A673 (cell line): ENCODE results near the gene ATP13A1. TPM values are rescaled to one million over a fixed set of nuclear protein-coding genes. Genes with fewer than 3 reads are reported as not detected.

Experiments
- BruUV-seq: library from RNA; stranded (reverse); fragments of 400-500 nt; replicated peaks from 2 replicates; lab custom pipeline; 2021; lab: Mats Ljungman, UMichigan
- CTCF ChIA-PET: fragments of 300-600 bp; sonication (Branson Sonifier 250); formaldehyde crosslinking; loops from one replicate; lab custom pipeline; 2022; ENCODE audit warnings: antibody characterized with exemption; lab: Charles Lee
- POLR2A ChIA-PET: fragments of 300-600 bp; sonication (Branson Sonifier 250); formaldehyde crosslinking; loops from one replicate; lab custom pipeline; 2022; ENCODE audit warnings: antibody characterized with exemption; ENCODE audit not compliant: low non-redundant PET; lab: Charles Lee
- DNase-seq: peaks from one replicate; pipeline ENCODE4 v3.0.0-alpha.2; 2015; ENCODE audit warnings: low spot score
- H3K27ac ChIP-seq: fragments of 200-600 bp; sonication (generic); 2 replicates; pipeline ENCODE4 v1.5.1; 2016; ENCODE audit warnings: mixed run types, low read depth, mild to moderate bottlenecking, mixed read lengths, antibody characterized with exemption, low read length; ENCODE audit not compliant: poor library complexity, severe bottlenecking
- H3K27me3 ChIP-seq: fragments of 200-600 bp; sonication (generic); replicated peaks from 2 replicates; pipeline ENCODE4 v1.6.1; 2017; ENCODE audit warnings: mixed run types, low read depth, mild to moderate bottlenecking, mixed read lengths, antibody characterized with exemption, low read length; ENCODE audit not compliant: insufficient read depth, poor library complexity
- H3K36me3 ChIP-seq: fragments of 200-600 bp; sonication (generic); 2 replicates; pipeline ENCODE4 v1.6.1; 2016; ENCODE audit warnings: mixed run types, mild to moderate bottlenecking, mixed read lengths, antibody characterized with exemption, low read length; ENCODE audit not compliant: insufficient read depth, poor library complexity, severe bottlenecking
- H3K4me1 ChIP-seq: fragments of 200-600 bp; sonication (generic); 2 replicates; pipeline ENCODE4 v1.6.1; 2017; ENCODE audit warnings: mixed run types, mild to moderate bottlenecking, mixed read lengths, antibody characterized with exemption, low read length; ENCODE audit not compliant: insufficient read depth, poor library complexity, severe bottlenecking
- H3K4me3 ChIP-seq: fragments of 200-600 bp; sonication (generic); 2 replicates; pipeline ENCODE4 v1.5.1; 2016; ENCODE audit warnings: low read depth, mixed run types, mild to moderate bottlenecking, mixed read lengths, low read length; ENCODE audit not compliant: poor library complexity, severe bottlenecking
- H3K9me3 ChIP-seq: fragments of 200-600 bp; sonication (generic); 2 replicates; pipeline ENCODE4 v1.6.1; 2016; ENCODE audit warnings: mixed run types, low read depth, mild to moderate bottlenecking, mixed read lengths, antibody characterized with exemption, low read length; ENCODE audit not compliant: poor library complexity, severe bottlenecking
- EZH2 ChIP-seq: fragments of 200-600 bp; sonication (generic); IDR thresholded peaks from 2 replicates; pipeline ENCODE4 v1.6.1; 2017; ENCODE audit warnings: borderline replicate concordance, low read depth, mild to moderate bottlenecking, mixed read lengths, antibody characterized with exemption, low read length; ENCODE audit not compliant: poor library complexity, severe bottlenecking
- intact Hi-C: fragments of 100-400 bp; cut with micrococcal nuclease; formaldehyde crosslinking; loops from one replicate; pipeline ENCODE4 v1.10.0; 2022; ENCODE audit not compliant: unreplicated experiment
- total RNA-seq: library from RNA; stranded (reverse); gene quantifications from 2 replicates; pipeline ENCODE4 v1.2.3, GENCODE V29; 2021
- TF ChIP-seq, protein P1 (sequence below): fragments of 300-800, 200-600 bp; sonication (generic); conservative IDR thresholded peaks from 2 replicates; pipeline ENCODE4 v1.5.1; 2017; ENCODE audit warnings: low read depth, mild to moderate bottlenecking, antibody characterized with exemption, low read length, moderate library complexity, mixed read lengths

The ATP13A1 gene
- total RNA-seq, 1 experiment from 2014 or later, result 94.4 TPM

DNA sequence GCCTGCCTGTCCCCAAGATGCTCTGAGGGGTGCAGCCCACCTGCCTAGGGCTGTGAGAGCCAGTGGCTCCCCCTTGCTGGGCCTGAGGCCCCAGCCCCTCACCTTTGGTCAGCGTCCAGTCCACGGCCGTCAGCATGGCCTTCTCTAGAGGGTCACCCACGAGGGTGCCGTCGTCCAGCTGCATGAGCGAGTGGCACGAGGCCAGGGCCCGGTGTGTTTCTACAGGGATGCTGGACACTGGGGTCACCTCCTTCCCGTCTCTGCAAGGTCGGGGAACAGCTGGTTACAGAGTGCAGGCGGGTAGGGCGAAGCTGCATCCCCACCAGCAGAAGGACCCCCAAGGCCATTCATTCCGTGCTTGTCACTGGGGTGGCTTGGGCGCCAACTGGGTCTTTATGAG is 9.0 kb downstream of the ATP13A1 start:
- intact Hi-C loops, result no loop called here
- POLR2A ChIA-PET, result no interaction called here
- no peaks in the 10 kb centered on the region for H3K27me3 ChIP-seq
- no peak overlapping the region for H3K27ac ChIP-seq
- H3K4me3 ChIP-seq, result no peak overlapping the region
- CTCF ChIA-PET, result no interaction called here
- TF ChIP-seq, protein P1, sequence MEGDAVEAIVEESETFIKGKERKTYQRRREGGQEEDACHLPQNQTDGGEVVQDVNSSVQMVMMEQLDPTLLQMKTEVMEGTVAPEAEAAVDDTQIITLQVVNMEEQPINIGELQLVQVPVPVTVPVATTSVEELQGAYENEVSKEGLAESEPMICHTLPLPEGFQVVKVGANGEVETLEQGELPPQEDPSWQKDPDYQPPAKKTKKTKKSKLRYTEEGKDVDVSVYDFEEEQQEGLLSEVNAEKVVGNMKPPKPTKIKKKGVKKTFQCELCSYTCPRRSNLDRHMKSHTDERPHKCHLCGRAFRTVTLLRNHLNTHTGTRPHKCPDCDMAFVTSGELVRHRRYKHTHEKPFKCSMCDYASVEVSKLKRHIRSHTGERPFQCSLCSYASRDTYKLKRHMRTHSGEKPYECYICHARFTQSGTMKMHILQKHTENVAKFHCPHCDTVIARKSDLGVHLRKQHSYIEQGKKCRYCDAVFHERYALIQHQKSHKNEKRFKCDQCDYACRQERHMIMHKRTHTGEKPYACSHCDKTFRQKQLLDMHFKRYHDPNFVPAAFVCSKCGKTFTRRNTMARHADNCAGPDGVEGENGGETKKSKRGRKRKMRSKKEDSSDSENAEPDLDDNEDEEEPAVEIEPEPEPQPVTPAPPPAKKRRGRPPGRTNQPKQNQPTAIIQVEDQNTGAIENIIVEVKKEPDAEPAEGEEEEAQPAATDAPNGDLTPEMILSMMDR, result no peak
- no peak for TF ChIP-seq EZH2
- DNase-seq, result no peak
- H3K4me1 ChIP-seq, result no peaks in the 10 kb centered on the region
- H3K36me3 ChIP-seq, result peaks cover 80% of the 10 kb centered on the region
- H3K9me3 ChIP-seq, result no peaks in the 10 kb centered on the region
- no TSS peak for BruUV-seq

DNA sequence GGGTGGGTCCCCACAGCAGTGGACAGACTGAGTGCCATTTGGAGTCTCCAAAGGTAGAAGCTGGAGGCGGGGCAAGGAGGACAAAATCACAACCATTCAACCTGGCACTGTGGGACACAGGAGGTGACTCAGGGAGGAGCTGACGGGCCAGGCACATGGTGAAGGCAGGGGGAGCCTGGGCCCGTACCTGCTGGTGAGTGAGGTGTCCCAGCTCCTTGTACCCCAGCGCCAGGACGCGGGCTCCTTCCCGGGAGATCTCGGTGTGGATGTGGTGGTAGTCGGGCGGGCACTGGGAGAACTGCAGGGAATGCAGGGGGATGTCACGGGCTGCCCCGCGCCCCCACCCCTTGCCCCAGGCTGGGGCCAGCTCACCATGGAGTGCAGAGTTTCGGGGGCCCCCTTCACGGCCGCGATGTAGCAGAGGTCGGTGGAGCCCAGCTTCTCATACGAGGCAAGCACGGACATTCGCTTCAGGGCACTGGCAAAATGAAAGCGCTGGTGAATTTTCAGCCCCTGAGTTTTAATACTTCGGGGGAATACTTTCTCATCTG is 9.8 kb downstream of the ATP13A1 start:
- Histone ChIP-seq H3K4me1 (no peaks in the 10 kb centered on the region), H3K9me3 (no peaks in the 10 kb centered on the region), H3K27ac (no peak overlapping the region), H3K27me3 (no peaks in the 10 kb centered on the region), H3K36me3 (peaks cover 78% of the 10 kb centered on the region), H3K4me3 (no peak overlapping the region)
- ChIA-PET POLR2A (no interaction called here), CTCF (no interaction called here)
- no TSS peak for BruUV-seq
- DNase-seq, result no peak
- intact Hi-C loops, result no loop called here
- no peak for TF ChIP-seq EZH2
- TF ChIP-seq, protein P1, result no peak

DNA sequence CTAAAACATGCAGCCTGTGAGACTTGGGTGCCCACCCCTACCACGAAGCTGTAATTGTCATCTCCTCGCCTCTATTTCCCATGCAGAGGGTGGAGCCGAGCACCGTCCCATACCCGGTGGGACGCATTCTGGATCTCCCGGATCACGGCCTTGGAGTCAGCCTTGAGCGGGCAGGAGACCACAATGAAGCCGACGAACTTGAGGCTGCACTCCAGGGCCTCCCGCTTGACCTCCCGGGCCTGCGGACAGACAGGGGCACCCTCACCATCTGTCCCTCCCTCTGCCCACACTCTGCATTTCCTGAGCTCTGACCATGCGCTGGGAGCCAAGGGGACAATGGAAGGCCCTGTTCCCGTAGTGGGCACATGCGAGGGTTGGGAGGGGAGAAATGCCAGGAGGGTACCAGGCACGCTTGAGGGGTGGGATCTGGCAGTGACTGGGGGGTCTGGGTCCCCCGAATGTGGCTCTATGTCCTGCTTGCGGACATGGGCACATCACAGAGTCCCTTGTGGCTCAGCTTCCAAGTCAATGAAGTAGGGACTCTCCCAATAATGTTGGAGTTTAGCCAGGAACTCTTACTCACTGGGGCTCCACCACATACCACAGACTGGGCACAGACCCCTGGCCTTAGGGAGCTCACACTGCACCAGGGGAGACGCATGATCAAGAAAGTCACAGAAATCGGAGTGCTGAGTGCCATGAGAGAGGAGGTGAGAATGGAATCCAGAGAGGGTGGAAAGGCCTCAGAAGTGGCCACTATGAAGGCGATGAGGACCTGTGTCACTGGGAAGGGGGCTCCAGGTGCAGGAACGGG is 10.8 kb downstream of the ATP13A1 start:
- Histone ChIP-seq H3K27me3 (no peaks in the 10 kb centered on the region), H3K9me3 (no peaks in the 10 kb centered on the region), H3K4me3 (no peak overlapping the region), H3K4me1 (no peaks in the 10 kb centered on the region), H3K27ac (no peak overlapping the region), H3K36me3 (peaks cover 71% of the 10 kb centered on the region)
- DNase-seq, result no peak
- ChIA-PET POLR2A (no interaction called here), CTCF (no interaction called here)
- intact Hi-C loops, result no loop called here
- BruUV-seq, result no TSS peak
- TF ChIP-seq, protein P1, result no peak
- no peak for TF ChIP-seq EZH2
